ENCODE results near the gene GON4L.
"Not testable (repeated sequence)": the region's sequence is repeated elsewhere in the genome, so short reads cannot be mapped to it uniquely, and the experiment has no call there.

The GON4L gene

DNA sequence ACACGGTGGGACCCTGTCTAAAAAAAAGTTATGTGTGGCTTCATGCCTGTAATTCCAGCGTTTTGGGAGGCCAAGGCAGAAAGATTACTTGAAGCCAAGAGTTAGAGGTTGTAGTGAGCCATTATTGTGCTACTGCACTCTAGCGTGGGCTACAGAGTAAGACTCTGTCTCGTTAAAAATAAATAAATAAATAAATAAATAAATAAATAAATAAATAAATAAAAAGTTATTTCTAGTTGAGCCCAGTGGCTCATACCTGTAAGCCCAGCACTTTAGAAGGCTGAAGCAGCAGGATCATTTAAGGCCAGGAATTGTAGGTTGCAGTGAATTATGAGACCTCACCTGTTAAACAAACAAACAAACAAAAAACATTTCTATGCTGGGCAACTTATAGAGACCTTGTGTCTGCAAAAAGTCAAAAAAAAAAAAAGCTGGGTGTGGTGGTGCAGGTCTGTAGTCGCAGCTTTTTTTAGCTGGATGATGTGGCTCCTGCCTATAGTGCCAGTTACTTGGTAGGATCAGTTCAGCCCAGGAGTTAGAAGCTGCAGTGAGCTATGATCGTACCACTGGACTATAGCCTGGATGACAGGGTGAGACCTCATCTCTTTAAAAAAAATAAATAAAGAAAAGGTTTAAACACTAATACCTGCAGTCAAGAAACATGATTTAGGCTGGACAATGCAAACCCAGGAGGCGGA lies 25.6 kb downstream of the GON4L start:
- no peak for DNase-seq (ENCODE audit: low read depth in 2 of 2)

DNA sequence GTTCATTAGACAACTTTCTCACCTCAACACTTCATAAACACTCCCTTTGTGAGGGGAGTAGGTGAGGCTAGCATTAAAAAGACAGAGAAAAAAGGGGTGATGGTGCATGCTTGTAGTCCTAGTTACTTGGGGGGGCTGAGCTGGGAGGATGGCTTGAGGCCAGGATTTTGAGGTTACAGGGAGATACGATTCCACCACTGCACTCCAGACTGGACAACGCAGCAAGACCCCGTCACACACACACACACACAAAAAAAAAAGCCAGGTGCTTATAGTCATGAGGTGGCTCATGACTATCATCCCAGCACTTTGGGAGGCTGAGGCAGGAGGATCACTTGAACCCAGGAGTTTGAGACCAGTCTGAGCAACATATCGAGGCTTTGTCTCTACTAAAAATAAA lies 29.6 kb downstream of the GON4L start:
- no peak for DNase-seq (ENCODE audit: low read depth in 2 of 2)

DNA sequence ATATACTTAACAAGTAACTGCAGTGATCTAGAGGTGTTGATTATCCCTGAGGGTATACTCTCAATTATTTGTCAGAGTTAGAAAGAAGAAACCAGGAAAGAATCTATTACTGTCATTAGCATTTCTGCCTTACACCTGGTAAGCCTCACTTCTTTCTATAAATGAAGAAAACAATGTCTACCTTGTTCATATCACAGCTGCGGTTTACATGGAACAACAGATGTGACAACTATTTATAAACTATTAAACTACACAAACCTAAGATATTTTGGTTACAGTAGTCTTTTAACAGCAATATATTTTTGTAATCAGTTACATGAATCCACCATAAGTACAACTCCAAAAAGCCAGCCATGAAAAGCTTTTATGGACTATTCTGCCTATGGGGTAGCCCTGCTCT lies 40.7 kb downstream of the GON4L start:
- no peak for DNase-seq (ENCODE audit: low read depth in 2 of 2)

DNA sequence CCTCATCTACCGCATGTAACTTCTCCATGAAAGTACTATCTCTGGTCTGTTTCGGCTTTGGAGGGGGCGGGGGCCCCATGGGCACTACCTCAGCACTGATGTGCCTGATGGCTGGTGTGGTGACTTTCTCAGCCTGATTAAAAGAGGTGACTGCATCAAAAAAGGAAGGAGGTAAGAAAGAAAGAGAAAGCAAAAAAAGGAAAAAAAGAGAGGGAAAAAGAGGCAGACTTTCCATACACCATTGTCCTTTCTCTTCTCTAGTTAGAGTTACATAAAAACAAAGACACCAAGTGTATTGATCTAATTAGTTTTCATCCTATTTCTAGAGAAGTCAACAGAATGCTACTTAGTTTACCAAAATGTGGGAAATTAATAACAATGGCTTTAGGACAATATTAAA lies 43.3 kb downstream of the GON4L start:
- no peak for DNase-seq (ENCODE audit: low read depth in 2 of 2)

DNA sequence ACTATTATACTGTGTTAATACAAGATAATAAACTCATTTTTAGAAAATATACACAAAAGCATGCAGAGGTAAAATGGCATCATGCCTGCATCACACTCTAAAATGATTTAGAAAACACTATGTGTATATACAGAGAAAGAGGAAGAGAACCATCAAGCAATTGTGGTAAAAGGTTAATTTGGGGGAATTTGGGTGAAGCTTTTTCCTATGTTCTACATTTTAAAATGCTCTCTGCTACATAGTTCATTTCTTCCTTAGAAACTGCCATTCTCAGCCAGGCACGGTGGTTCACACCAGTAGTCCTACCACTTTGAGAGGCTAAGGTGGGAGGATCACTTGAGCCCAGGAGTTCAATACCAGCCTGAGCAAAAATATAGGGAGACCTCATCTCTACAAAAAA lies 44.1 kb downstream of the GON4L start:
- no peak for DNase-seq (ENCODE audit: low read depth in 2 of 2)

DNA sequence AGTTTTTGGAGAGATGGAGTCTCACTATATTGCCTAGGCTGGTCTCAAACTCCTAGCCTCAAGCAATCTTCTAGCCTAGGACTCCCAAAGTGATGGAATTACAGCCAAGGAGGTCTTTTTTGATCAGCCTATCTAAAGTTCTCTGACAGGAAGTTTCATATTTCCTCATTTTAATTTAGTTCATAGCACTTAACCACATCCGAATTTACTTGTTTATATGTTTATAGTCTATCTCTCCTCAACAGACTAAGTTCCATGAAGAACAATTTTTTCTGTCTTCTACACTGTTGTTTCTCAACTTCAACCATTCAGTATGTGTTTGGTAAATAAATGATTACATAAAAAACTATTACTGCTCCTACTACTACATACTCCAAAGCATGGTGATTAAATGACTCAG lies 47.9 kb downstream of the GON4L start:
- DNase-seq (ENCODE audit: low read depth in 2 of 2), result no peak

DNA sequence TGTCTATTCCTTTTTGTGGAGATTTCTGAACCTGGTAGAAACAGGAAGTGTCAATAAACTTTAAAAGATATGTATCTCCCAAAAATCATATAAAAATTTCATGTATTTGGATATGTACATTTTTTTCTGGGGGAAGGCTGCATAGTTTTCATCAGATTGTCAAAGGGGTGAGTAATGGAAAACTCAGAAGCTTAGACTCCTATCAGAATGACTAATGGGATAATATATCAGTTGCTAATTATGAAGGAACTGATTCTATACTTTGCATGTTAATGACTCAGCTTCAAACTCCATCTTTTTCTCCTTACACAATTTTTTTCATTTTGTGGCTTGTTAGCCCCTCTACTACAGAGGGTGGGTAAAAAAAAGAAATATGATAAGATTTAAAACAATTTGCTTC lies 55.9 kb downstream of the GON4L start:
- DNase-seq (ENCODE audit: low read depth in 2 of 2), result no peak

DNA sequence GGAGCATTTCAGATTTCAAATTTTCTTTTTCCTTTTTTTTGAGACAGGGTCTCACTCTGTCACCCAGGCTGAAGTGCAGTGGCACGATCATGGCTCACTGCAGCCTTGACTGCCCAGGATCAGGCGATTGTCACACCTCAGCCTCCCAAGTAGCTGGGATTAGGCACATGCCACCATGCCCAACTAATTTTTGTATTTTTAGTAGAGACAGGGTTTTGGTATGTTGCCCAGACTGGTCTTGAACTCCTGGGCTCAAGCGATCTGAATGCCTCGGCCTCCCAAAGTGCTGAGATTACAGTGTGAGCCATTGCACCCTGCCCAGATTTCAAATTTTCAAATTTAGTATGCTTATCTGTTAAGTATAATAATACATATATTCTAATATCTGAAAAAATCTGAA lies 61.4 kb downstream of the GON4L start:
- DNase-seq (ENCODE audit: low read depth in 2 of 2), result not testable (repeated sequence)

DNA sequence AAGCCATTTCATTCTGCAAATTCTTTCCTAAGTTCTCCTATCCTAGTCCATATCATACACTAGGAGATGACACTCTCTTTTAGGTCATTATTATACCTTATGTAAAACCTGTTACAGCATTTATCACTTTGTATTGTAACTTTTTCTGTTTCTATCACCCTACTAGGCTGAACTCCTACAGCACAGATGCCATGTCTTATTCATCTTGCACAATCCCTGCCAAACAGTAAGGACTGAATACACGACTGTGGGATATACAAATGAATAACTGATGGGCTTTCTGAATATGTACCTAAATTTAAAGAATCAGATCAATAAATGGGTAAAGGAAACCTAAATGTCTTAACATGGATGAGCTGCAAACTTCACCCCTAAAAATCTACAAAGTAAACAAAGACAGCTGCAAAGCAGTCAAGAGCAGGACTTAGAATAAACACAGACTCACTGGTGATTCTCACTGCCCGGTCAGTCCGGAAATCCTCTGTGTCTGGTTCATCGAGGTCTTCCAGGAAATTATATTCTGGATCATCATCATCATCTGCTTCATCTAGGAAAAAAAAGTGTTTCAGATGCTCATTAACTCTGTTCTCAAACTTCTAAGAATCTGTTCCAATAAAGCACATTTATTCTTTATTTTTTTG lies 62.3 kb downstream of the GON4L start:
- DNase-seq (ENCODE audit: low read depth in 2 of 2), result no peak

DNA sequence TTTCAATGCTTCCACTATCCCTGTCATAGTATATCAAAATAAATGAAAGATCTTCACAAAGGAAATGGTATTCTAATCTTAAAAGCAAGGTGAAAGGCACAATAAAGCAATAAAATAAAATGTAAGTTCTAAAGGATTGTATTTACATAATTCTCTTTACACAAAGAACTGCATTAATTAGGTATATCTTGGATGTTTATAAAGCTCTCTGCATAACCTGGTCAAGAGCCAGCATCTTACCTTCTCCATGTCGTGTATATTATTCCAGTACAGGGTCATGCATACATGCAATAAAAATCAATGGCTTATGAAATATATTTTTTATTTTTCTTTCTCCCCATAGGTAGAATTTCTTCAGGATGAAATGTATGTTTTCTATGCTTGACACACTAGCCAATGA lies 63.8 kb downstream of the GON4L start:
- DNase-seq (ENCODE audit: low read depth in 2 of 2), result no peak

DNA sequence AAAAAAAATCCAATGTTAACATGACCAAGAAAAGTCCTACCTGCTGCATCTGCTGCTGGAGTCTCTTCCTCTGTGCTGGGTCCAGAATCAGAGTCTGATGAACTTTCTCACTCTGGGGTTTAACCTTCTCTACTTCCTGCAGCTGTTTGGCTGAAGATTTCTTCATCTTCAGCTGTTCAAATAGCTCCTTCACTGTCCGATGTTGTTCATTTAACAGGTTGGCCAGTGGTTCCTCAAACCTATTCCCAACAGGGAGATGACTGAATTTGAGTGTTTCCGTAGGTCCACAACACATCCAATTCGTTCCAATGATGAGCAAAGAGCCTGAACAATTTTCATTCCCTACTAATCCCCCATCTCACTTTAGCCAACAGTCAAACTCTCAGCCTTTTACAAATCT lies 79.4 kb downstream of the GON4L start:
- no peak for DNase-seq (ENCODE audit: low read depth in 2 of 2)

DNA sequence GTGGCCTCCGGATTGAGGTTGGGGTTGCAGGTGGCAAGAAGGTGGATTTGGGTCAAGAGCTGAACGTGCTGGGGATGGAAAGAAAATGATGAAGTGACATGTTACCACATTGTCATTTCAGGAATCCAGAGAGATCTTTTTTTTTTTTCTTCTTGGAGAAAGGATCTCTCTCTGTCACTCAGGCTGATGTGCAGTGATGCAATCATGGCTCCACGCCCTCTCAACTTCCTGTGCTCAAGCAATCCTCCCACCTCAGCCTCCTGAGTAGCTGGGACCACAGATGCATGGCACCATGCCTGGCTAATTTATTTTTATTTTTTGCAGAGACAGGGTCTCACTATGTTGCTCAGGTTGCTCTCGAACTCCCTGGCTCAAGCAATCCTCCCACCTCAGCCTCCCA lies 80.6 kb downstream of the GON4L start:
- DNase-seq (ENCODE audit: low read depth in 2 of 2), result no peak

DNA sequence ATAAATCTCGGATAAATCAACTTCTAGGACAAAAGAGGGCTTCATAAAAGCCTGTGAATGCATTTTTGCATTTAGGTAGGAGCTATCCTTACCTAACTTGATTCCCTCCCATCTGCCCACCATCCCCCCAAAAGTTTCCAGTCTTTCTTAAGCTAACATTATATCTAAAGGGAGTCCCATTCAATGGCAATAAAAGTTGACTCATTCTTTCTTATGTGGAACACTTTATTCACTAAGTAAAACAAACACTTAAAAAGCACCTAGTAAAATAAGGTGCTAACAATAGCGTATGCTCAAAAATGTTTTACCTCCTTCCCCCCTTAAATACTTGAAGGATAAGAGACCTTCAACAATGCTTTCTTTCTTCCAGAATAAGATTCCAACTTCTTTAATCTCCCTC lies 83.8 kb downstream of the GON4L start:
- DNase-seq (ENCODE audit: low read depth in 2 of 2), result no peak

DNA sequence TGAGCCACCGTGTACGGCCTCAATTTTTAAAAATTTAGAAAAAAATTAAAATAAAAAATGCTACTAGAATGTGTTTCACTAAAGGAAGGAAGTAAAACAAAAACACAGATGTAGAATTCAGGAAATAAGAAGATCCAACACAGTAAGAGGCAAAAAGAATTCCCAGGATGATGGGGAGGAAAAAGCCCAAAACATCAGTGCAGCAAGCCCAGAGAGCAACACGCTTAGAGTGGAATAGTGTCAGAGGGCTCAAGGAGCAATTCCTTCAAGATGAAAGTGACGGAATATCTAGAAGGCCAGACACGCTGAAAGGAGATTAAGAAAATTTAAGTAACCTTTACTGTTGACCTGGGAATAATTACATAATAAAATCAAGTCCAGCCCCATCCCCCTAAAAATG lies 87.8 kb downstream of the GON4L start:
- DNase-seq (ENCODE audit: low read depth in 2 of 2), result no peak

DNA sequence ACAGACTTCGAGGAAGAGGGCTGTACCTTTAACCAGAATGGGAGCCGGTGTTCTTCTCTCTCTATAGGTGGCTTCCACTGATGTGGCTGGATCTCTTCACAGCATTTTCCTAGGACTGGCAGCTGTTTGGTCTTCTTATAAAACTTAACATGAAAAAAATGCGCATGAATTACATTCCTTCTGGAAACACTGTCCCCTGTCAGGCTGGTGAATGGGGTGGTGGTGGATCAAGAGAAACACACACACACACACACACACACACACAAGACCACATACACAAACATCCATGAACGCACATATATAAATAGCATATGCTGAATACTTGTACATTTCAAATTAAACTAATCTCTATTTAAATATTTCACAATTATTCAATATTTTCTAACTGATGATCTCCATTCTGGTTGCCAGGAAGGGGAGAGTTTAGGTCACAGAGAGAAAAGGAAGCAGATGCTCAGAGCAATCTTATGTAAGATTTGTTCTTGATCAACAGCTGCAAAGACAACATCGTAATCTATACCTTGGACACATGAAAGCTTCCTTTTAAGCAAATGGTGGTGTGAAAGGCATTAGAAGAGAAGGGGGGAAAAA lies 89.5 kb downstream of the GON4L start:
- DNase-seq (ENCODE audit: low read depth in 2 of 2), result not testable (repeated sequence)

DNA sequence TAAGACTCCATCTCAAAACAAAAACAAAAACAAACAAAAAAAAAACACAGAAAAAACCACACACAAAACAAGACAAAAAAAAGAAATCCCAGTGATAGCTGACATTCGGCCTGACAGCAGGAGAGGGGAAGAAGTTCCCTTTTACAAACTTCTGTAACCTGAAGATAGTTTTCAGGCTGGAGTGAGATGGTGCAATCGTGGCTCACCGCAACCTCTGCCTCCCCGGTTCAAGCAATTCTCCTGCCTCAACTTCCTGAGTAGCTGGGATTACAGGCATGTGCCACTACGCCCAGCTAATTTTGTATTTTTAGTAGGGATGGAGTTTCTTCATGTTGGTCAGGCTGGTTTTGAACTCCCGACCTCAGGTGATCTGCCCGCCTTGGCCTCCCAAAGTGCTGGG lies 93.0 kb downstream of the GON4L start:
- DNase-seq (ENCODE audit: low read depth in 2 of 2), result not testable (repeated sequence)

DNA sequence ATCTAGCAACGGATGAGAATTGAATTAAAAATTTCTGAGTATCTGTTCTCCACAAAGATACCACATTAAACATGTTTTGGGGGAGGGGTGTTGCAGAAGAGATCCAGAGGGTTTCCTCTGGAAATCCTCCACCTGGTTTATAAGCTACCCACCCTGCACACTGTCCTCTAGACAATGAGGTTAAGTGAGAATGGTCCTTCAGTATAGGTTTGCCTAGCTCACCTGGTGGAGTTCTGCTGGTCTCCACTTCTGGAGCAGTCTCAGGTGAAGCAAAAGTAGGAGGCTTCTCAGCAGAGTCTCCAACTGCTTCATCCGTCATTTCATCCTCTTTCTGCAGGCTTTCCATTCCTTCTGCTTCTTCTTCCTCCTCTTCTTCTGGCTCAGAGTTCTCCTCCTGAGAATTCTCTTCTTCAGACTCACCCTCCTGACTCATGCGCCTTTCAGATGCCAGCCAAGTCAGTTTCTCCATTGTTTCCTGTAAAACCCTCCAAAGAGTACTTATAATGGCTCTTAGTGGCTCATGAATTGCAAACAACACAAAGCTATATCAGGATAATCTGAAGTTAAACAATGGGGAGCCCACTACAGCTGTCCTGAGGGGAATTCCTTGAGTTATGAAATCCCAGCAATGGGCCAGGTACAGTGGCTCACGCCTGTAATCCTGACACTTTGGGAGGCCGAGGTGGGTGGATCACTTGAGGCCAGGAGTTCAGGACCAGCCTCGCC lies 93.8 kb downstream of the GON4L start:
- DNase-seq (ENCODE audit: low read depth in 2 of 2), result not testable (repeated sequence)

DNA sequence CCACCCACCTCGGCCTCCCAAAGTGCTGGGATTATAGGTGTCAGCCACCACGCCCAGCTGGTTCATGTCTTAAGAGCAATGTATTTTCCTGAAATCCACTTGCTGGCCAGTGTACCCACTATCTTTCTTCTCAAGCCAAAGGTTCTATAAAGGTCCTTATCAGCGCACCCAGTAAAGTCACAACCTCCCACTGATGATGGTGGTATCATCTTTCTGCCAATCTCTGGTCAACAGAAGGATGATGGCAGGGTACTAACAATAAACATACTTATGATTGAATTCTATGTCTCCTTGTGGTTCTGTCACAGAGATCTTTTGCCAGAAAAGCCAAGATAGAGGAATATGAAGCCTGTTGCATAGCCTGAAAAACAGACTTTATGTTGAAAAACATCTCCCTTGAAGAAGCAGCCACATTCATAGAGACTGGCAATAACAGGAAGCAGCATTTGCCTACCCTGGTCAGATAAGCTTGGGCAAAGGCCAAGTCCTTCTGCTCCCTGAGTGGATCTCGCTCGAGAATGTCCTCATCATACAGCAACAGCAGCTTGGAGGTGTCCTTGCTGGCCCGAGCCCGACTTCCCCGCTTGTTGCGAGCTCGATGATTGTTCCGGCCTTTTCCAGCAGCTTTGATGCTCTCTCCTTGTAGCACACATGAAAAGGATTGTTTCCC lies 95.1 kb downstream of the GON4L start:
- DNase-seq (ENCODE audit: low read depth in 2 of 2), result no peak

DNA sequence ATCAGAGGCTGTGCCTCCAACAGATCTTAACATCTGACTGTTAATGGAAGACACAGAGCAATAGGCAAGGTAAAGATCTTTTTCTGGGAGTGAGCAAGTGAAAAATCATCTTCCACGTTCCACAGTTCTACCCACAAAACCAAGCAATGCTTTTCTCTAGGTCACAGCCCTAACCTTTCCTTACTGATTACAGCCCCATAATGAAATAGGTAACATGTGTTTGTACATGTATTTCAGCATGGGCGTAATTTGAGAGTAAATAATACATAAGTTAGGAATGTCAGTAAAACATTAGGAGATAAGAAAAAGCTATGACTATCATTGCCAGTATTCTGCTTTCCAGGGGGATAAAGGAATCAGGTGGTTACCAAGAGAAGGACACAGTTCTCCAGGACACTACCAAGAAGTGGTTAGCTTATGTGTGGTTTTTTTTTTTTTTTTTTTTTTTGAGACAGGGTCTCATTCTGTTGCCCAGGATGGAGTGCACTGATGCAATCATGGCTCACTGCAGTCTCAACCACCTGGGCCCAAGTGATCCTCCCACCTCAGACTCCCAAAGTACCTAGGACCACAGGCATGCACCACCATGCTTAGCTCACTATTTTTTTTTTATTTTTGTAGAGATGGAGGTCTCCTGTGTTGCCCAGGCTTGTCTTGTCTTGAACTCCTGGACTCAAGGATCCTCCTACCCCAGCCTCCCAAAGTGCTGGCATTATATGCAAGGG lies 96.1 kb downstream of the GON4L start:
- no peak for DNase-seq (ENCODE audit: low read depth in 2 of 2)

DNA sequence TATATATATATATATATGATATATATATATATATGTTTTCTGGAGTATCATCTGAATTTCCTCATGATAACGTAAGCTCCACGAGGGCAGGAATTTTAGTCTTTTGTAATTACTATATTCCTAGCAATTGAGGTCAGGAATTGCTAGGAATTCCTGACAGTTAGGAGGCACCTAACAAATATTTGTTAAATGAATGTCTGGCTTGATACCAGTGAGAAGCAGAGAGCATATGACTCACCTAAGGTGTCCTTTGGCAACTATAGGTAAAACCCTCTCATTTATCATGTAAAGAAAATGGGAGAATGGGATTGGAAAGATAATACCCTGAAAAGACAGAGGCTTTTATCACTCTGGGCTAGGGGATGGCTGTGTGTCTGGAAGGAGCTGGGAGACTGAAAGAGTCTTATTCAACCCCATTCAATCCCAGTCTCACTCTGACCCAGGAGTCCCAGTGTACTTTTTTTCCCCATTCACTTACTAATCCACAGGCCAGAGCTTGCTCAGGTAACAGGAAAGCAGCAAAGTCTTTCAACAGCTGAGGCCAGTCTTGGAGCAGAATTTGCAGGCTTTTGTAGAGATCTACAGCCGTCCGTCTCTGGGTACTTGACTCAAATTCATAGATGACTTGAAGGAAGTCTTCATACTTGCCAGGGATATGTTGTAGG lies 96.9 kb downstream of the GON4L start:
- DNase-seq (ENCODE audit: low read depth in 2 of 2), result no peak

DNA sequence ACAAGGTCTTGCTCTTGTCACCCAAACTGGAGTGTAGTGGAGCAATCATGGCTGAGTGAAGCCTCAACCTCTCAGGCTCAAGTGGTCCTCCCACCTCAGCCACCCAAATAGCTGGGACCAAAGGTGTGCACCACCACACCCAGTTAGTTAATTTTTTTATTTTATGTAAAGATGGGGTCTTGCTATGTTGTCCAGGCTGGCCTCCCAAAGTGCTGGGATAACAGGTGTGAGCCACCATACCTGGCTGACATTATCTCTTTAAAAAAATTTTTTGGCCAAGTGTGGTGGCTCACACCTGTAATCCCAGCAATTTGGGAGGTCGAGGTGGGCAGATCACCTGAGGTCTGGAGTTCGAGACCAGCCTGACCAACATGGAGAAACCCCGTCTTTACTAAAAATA lies 98.0 kb downstream of the GON4L start:
- not testable (repeated sequence) for DNase-seq (ENCODE audit: low read depth in 2 of 2)
